Measurements from ENCODE around the gene ANXA11. TPM values are rescaled to one million over a fixed set of nuclear protein-coding genes. Genes with fewer than 3 reads are reported as not detected.

Gene ANXA11
- total and polyA plus RNA-seq, 2 of the 8 experiments (the other 6 are each of a cell fraction or from before 2014, with no cell fraction given), result 40.5 to 84.9 TPM

- Histone ChIP-seq H2BK12ac (ENCODE audit: low read depth, low read length) (0 out of 2 replicates have a peak overlapping the region, but pooled peaks have one; percentile 35), H3K4me2 (ENCODE audit: insufficient read depth in 1 of 2, low read depth in 2 of 2, low read length in 2 of 2) (no peak overlapping the region), H3K27ac (ENCODE audit: low read depth, low read length) (no peak overlapping the region), H4K5ac (ENCODE audit: insufficient read length, low read depth, low read length) (no peak overlapping the region), H2BK20ac (ENCODE audit: low read length) (no peak overlapping the region), H2BK5ac (ENCODE audit: low read depth, low read length) (no peak overlapping the region), H2BK120ac (replicated peaks; ENCODE audit: low read depth, low read length) (no peak overlapping the region), H3K36me3 (ENCODE audit: control insufficient read depth in 2 of 4, insufficient read depth in 4 of 4, low read length in 3 of 4) (no peaks in the 10 kb centered on the region), H3K14ac (ENCODE audit: insufficient read length) (no peak overlapping the region), H3K4me3 (ENCODE audit: extremely low read depth in 1 of 4, insufficient read depth in 2 of 4, low read depth in 3 of 4, low read length in 4 of 4) (no peak overlapping the region), H3K23ac (ENCODE audit: insufficient read length) (no peak overlapping the region), H2AFZ (ENCODE audit: low read length) (peak overlapping the region; percentile 56), H3K4me1 (replicated peaks in 1 of 4; ENCODE audit: control insufficient read depth in 3 of 4, insufficient read depth in 4 of 4, low read length in 3 of 4) (peaks cover 2 to 8% (median 4%) of the 10 kb centered on the region in 4 experiments; a peak in 4 of 7 replicates), H4K20me1 (replicated peaks in 1 of 2; ENCODE audit: control insufficient read depth in 1 of 2, insufficient read depth in 2 of 2, low read length in 2 of 2) (no peaks in the 10 kb centered on the region), H2BK15ac (ENCODE audit: low read length) (no peak overlapping the region), H2AK5ac (ENCODE audit: low read depth, low read length) (no peak overlapping the region), H3K23me2 (ENCODE audit: low read depth, low read length) (no peaks in the 10 kb centered on the region), H3K9ac (replicated peaks in 1 of 4; ENCODE audit: extremely low read depth in 1 of 4, low read depth in 3 of 4, low read length in 3 of 4) (no peak overlapping the region), H3K9me3 (ENCODE audit: insufficient read depth in 2 of 2, low read depth in 1 of 2, low read length in 1 of 2) (no peaks in the 10 kb centered on the region), H3K27me3 (replicated peaks in 1 of 4; ENCODE audit: control insufficient read depth in 3 of 4, extremely low read depth in 1 of 4, insufficient read depth in 3 of 4, low read length in 3 of 4) (no peaks in the 10 kb centered on the region), H4K91ac (replicated peaks; ENCODE audit: insufficient read length, low read length) (no peak overlapping the region), H3K4ac (replicated peaks; ENCODE audit: insufficient read length, low read depth, low read length) (no peak overlapping the region), H3K56ac (replicated peaks; ENCODE audit: insufficient read length, low read depth, low read length) (no peak overlapping the region), H3K18ac (ENCODE audit: extremely low read depth, low read length) (no peak overlapping the region), H3K79me2 (ENCODE audit: control insufficient read depth in 1 of 2, insufficient read depth in 2 of 2, low read length in 2 of 2) (no peaks in the 10 kb centered on the region), H3K79me1 (ENCODE audit: low read depth, low read length) (no peaks in the 10 kb centered on the region), H4K8ac (ENCODE audit: extremely low read depth, insufficient read depth, low read length) (no peak overlapping the region)
- POLR2A ChIA-PET (ENCODE audit: partially characterized antibody), result no interaction called here
- CTCF ChIA-PET (ENCODE audit: partially characterized antibody), result interaction anchor here (0.8 to 1.6 kb wide), 5 partner anchors 47 to 143 kb away, joined by 3 to 5 read pairs (median 3); no protein-coding TSS in a partner anchor
- DNase-seq (ENCODE audit: low read depth in 1 of 2, low spot score in 2 of 2), result no peak
- FAIRE-seq, result no peak
- 58% methylated on average over 4 of the region's 4 CpGs; no CpG with 5 or more reads in 1 of the 2 experiments for WGBS, 2 experiments (ENCODE audit: extremely low coverage in 1 of 2, insufficient coverage in 1 of 2, insufficient read length in 1 of 2, insufficient replicate concordance in 2 of 2, low coverage in 1 of 2, low lambda C conversion rate in 2 of 2, missing lambda C conversion rate in 1 of 2)
- TF ChIP-seq KDM4A (IDR thresholded peaks at IDR 0.05; ENCODE audit: low read depth, low read length, severe bottlenecking) (no peak), POLR2A (IDR thresholded peaks at IDR 0.05; ENCODE audit: control extremely low read depth in 1 of 2, low read depth in 2 of 2, low read length in 2 of 2) (no peak), POLR2AphosphoS5 (IDR thresholded peaks at IDR 0.05; ENCODE audit: low read depth, low read length) (no peak)
- TF ChIP-seq, protein P1, sequence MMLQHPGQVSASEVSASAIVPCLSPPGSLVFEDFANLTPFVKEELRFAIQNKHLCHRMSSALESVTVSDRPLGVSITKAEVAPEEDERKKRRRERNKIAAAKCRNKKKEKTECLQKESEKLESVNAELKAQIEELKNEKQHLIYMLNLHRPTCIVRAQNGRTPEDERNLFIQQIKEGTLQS (IDR thresholded peaks at IDR 0.05; ENCODE audit: insufficient read depth, low read depth, low read length), result no peak
These were observed 78.5 kb downstream of the ANXA11 start for GRCh38 chr10:80126876-80127275.
